HCT116 (cell line): Measurements from ENCODE around the gene PBX3. TPM values are rescaled to one million over a fixed set of nuclear protein-coding genes. Genes with fewer than 3 reads are reported as not detected.

Source experiments
- ATAC-seq: fragments of 200-7000 bp; cut with Tn5 transposase; 2 replicates; pipeline ENCODE4 v1.9.1; 2020; ENCODE audit warnings: mild to moderate bottlenecking, moderate library complexity
- BruUV-seq: library from RNA; stranded (reverse); fragments of 400-500 nt; replicated peaks from 2 replicates; lab custom pipeline; 2021; lab: Mats Ljungman, UMichigan
- CTCF ChIA-PET: fragments of 300-600 bp; sonication (Branson Sonifier 250); formaldehyde crosslinking; loops from one replicate; lab custom pipeline; 2021; ENCODE audit warnings: antibody characterized with exemption; lab: Charles Lee
- POLR2A ChIA-PET: fragments of 300-600, 350-600 bp; sonication (Branson Sonifier 250); formaldehyde crosslinking; loops from one replicate; lab custom pipeline; 2021; ENCODE audit warnings: antibody characterized with exemption; lab: Charles Lee
- RAD21 ChIA-PET, 2 experiments: fragments of 300-600 bp; sonication (Branson Sonifier 250); formaldehyde crosslinking; loops; one replicate each; lab custom pipeline; 2023; ENCODE audit warnings: low total read pairs in 2 of 2; ENCODE audit not compliant: uncharacterized antibody in 2 of 2, unreplicated experiment in 2 of 2, low non-redundant PET in 1 of 2; lab: Charles Lee
- DNase-seq: peaks from one replicate; pipeline ENCODE4 v3.0.0-alpha.2; 2010; ENCODE audit warnings: low read depth, low spot score
- H2AFZ ChIP-seq: fragments of 200-600 bp; shearing (Covaris generic), sonication (generic); 2 replicates; pipeline ENCODE4 v1.6.1; 2017; ENCODE audit warnings: low read depth, mixed run types, mixed read lengths, antibody characterized with exemption, low read length; ENCODE audit not compliant: poor library complexity, severe bottlenecking
- H3K27ac ChIP-seq: 2 replicates; pipeline ENCODE4 v1.5.1; 2012; ENCODE audit warnings: low read depth, low read length
- H3K27me3 ChIP-seq: fragments of 200-600 bp; sonication (generic); 2 replicates; pipeline ENCODE4 v1.6.1; 2016; ENCODE audit warnings: mixed run types, low read length, mixed read lengths; ENCODE audit not compliant: insufficient read depth
- H3K36me3 ChIP-seq, 2 experiments: fragments of 200-500 bp in 1 of 2; fragments of 200-600 bp in 1 of 2; sonication (Bioruptor generic) in 1 of 2; sonication (generic) in 1 of 2; 2 replicates each; pipeline versions ENCODE4 v1.5.1 to v1.6.1; 2014 to 2016; ENCODE audit warnings: low read length in 2 of 2, inconsistent platforms in 1 of 2, mixed read lengths in 1 of 2, mixed run types in 1 of 2; ENCODE audit not compliant: insufficient read depth in 2 of 2, control insufficient read depth in 1 of 2
- H3K4me1 ChIP-seq, 2 experiments: fragments of 200-600 bp in 1 of 2; sonication (generic) in 1 of 2; 2 replicates each; pipeline versions ENCODE4 v1.5.1 to v1.6.1; 2012 to 2017; ENCODE audit warnings: low read length in 2 of 2, inconsistent platforms in 1 of 2, mild to moderate bottlenecking in 1 of 2, mixed read lengths in 1 of 2, mixed run types in 1 of 2, moderate library complexity in 1 of 2; ENCODE audit not compliant: insufficient read depth in 2 of 2, control insufficient read depth in 1 of 2
- H3K4me2 ChIP-seq: fragments of 200-600 bp; sonication (generic); 2 replicates; pipeline ENCODE4 v1.6.1; 2017; ENCODE audit warnings: mixed run types, low read length, mixed read lengths
- H3K4me3 ChIP-seq, 2 experiments: fragments of 200-600 bp in 1 of 2; sonication (generic) in 1 of 2; replicated peaks in 1 of 2; 2 replicates each; pipeline ENCODE4 v1.5.1; 2011 to 2016; ENCODE audit warnings: low read length in 2 of 2, control low read depth in 1 of 2, low read depth in 1 of 2, mild to moderate bottlenecking in 1 of 2, mixed read lengths in 1 of 2, mixed run types in 1 of 2
- H3K79me2 ChIP-seq: fragments of 200-600 bp; sonication (generic); 2 replicates; pipeline ENCODE4 v1.6.1; 2017; ENCODE audit warnings: mild to moderate bottlenecking, mixed run types, low read length, moderate library complexity, mixed read lengths; ENCODE audit not compliant: insufficient read depth
- H3K9ac ChIP-seq: fragments of 200-600 bp; sonication (generic); 2 replicates; pipeline ENCODE4 v1.6.1; 2016; ENCODE audit warnings: low read length, mixed read lengths
- H3K9me2 ChIP-seq: fragments of 200-600 bp; sonication (generic), shearing (Covaris generic); 2 replicates; pipeline ENCODE4 v1.6.1; 2017; ENCODE audit warnings: mixed run types, mild to moderate bottlenecking, moderate library complexity; ENCODE audit not compliant: insufficient read depth
- H3K9me3 ChIP-seq, 2 experiments: fragments of 200-500 bp in 1 of 2; fragments of 200-600 bp in 1 of 2; sonication (Bioruptor generic) in 1 of 2; sonication (generic) in 1 of 2; 2 replicates each; pipeline ENCODE4 v1.6.1; 2014 to 2017; ENCODE audit warnings: low read length in 2 of 2, mixed read lengths in 2 of 2, inconsistent platforms in 1 of 2, low read depth in 1 of 2, mild to moderate bottlenecking in 1 of 2, mixed run types in 1 of 2, moderate library complexity in 1 of 2; ENCODE audit not compliant: control insufficient read depth in 1 of 2, insufficient read depth in 1 of 2
- H4K20me1 ChIP-seq: fragments of 200-600 bp; sonication (generic), shearing (Covaris generic); 2 replicates; pipeline ENCODE4 v1.6.1; 2017; ENCODE audit warnings: mixed run types, mild to moderate bottlenecking, moderate library complexity; ENCODE audit not compliant: insufficient read depth
- CEBPB ChIP-seq: IDR thresholded peaks from 2 replicates; pipeline ENCODE4 v1.6.1; 2012; ENCODE audit warnings: low read depth
- EZH2phosphoT487 ChIP-seq: fragments of 200-600 bp; IDR thresholded peaks from 2 replicates; pipeline ENCODE4 v1.6.1; 2018; ENCODE audit warnings: antibody characterized with exemption, borderline replicate concordance
- FOSL1 ChIP-seq: IDR thresholded peaks from 2 replicates; pipeline ENCODE4 v1.6.1; 2012; ENCODE audit warnings: low read depth
- POLR2A ChIP-seq: IDR thresholded peaks from 2 replicates; pipeline ENCODE4 v1.7.0; 2011; ENCODE audit warnings: borderline replicate concordance; ENCODE audit not compliant: insufficient read depth, insufficient read length; ENCODE audit errors: extremely low read depth
- SP1 ChIP-seq: IDR thresholded peaks from 2 replicates; pipeline ENCODE4 v1.6.1; 2012; ENCODE audit warnings: low read depth
- SRF ChIP-seq: IDR thresholded peaks from 2 replicates; pipeline ENCODE4 v1.6.1; 2012; ENCODE audit warnings: low read depth
- ZFX ChIP-seq: fragments of 450-650 bp; IDR thresholded peaks from 2 replicates; pipeline ENCODE4 v1.6.1; 2017
- intact Hi-C: fragments of 100-400 bp; cut with micrococcal nuclease; formaldehyde crosslinking; loops from 2 replicates; pipeline ENCODE4 v1.10.0; 2022
- total RNA-seq: library from RNA; stranded (reverse); gene quantifications from one replicate; pipeline ENCODE4 v1.2.1, GENCODE V29; 2021; ENCODE audit not compliant: unreplicated experiment
- TF ChIP-seq, protein P1 (sequence below): IDR thresholded peaks from 2 replicates; pipeline ENCODE4 v1.6.1; 2012
- TF ChIP-seq, protein P2 (sequence below): IDR thresholded peaks from 2 replicates; pipeline ENCODE4 v1.6.1; 2012; ENCODE audit warnings: low read depth
- TF ChIP-seq, protein P3 (sequence below): IDR thresholded peaks from 2 replicates; pipeline ENCODE4 v1.6.1; 2011; ENCODE audit warnings: mild to moderate bottlenecking, low read length, moderate library complexity; ENCODE audit not compliant: insufficient replicate concordance; ENCODE audit errors: extremely low read depth
- TF ChIP-seq, protein P4 (sequence below): IDR thresholded peaks from 2 replicates; pipeline ENCODE4 v1.6.1; 2012
- TF ChIP-seq, protein P5 (sequence below), 3 experiments: fragments of 200-600 bp in 1 of 3; sonication (generic) in 1 of 3; IDR thresholded peaks in 2 of 3; conservative IDR thresholded peaks in 1 of 3; 2 replicates each; pipeline ENCODE4 v1.5.1; 2012 to 2017; ENCODE audit warnings: low read depth in 2 of 3, low read length in 2 of 3, antibody characterized with exemption in 1 of 3, borderline replicate concordance in 1 of 3, control low read depth in 1 of 3, mild to moderate bottlenecking in 1 of 3, mixed read lengths in 1 of 3, mixed run types in 1 of 3, moderate library complexity in 1 of 3; ENCODE audit not compliant: insufficient read depth in 1 of 3

PBX3 gene
- total RNA-seq, 1 experiment from 2014 or later = 13.5 TPM

DNA sequence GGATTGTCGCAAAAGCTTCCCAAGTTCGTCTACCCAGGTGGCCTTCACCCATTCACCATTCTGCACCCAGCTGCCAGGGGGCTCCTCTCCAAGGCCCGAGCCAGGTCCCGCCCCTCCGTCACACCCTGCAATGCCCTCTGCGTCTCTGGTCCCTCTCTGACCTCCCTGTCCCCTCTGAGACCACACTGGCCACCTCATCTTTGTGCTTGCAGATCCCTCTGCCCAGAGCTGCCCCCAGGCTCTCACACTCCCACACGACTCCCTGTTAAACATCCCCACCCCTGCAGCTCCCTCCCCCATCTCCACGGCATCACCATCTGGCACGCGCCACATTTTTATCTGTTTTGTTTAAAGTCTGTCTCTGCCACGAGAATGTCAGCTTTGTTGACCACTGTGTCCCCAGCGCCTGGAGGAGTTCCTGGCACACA is 243.6 kb downstream of the PBX3 start:
- H3K4me2 ChIP-seq = no peak overlapping the region
- H3K36me3 ChIP-seq = no peaks in the 10 kb centered on the region
- intact Hi-C loops = no loop called here
- BruUV-seq = no TSS peak
- no peak overlapping the region for H3K9ac ChIP-seq
- H3K27me3 ChIP-seq = no peaks in the 10 kb centered on the region
- no peaks in the 10 kb centered on the region for H3K79me2 ChIP-seq
- H2AFZ ChIP-seq = no peak overlapping the region
- no peak for TF ChIP-seq ZFX
- DNase-seq (no peak), ATAC-seq (no peak)
- no peaks in the 10 kb centered on the region for H4K20me1 ChIP-seq
- H3K4me3 ChIP-seq = no peak overlapping the region
- ChIA-PET RAD21 (no interaction called here), POLR2A (no interaction called here), CTCF (no interaction called here)
- H3K9me3 ChIP-seq = no peaks in the 10 kb centered on the region
- no peak overlapping the region for H3K27ac ChIP-seq
- H3K9me2 ChIP-seq = no peaks in the 10 kb centered on the region
- H3K4me1 ChIP-seq = no peaks in the 10 kb centered on the region

DNA sequence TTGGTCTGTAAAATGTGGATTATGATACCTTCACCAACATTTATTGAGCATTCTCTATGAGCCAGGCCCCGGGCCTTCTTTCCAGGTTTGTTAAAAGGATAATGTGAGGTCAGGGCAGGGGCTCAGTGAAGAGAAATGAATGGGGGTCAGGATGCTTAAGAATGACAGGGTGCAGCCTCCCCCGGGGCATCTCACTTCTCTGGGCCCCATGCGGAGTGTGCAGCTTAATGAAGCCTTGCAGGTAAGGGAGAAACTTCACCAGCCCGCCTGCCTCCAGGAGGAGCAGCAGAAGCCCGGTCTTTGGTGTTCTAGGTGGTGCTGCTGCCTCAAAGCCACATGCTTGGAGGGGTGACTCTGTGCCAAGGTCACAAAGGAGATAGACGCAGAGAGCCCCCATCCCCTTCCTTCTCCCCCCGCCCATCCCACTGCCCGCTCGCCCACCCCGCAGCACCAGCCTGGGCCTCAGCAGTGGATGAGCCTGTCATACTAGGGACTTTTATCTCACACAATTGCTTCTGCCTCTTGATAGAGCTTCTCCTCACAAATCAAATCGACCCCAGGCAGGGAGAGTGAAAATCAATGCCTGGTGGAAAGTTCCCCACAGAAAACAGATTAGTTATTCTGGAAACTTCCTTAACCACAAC is 244.8 kb downstream of the PBX3 start:
- no peak overlapping the region for H3K27ac ChIP-seq
- no peaks in the 10 kb centered on the region for H4K20me1 ChIP-seq
- intact Hi-C loops = no loop called here
- no peak for ATAC-seq
- no TSS peak for BruUV-seq
- CTCF ChIA-PET = no interaction called here
- no peaks in the 10 kb centered on the region for H3K4me1 ChIP-seq
- RAD21 ChIA-PET = no interaction called here
- POLR2A ChIA-PET = no interaction called here
- no peak overlapping the region for H2AFZ ChIP-seq
- H3K27me3 ChIP-seq = no peaks in the 10 kb centered on the region
- no peaks in the 10 kb centered on the region for H3K9me2 ChIP-seq
- no peaks in the 10 kb centered on the region for H3K79me2 ChIP-seq
- no peak overlapping the region for H3K4me2 ChIP-seq
- H3K9ac ChIP-seq = no peak overlapping the region
- H3K9me3 ChIP-seq = no peaks in the 10 kb centered on the region
- no peaks in the 10 kb centered on the region for H3K36me3 ChIP-seq
- DNase-seq = no peak
- no peak overlapping the region for H3K4me3 ChIP-seq
- TF ChIP-seq, protein P1, sequence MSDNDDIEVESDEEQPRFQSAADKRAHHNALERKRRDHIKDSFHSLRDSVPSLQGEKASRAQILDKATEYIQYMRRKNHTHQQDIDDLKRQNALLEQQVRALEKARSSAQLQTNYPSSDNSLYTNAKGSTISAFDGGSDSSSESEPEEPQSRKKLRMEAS = no peak
- TF ChIP-seq POLR2A = no peak
- TF ChIP-seq SP1 = no peak
- TF ChIP-seq, protein P2, sequence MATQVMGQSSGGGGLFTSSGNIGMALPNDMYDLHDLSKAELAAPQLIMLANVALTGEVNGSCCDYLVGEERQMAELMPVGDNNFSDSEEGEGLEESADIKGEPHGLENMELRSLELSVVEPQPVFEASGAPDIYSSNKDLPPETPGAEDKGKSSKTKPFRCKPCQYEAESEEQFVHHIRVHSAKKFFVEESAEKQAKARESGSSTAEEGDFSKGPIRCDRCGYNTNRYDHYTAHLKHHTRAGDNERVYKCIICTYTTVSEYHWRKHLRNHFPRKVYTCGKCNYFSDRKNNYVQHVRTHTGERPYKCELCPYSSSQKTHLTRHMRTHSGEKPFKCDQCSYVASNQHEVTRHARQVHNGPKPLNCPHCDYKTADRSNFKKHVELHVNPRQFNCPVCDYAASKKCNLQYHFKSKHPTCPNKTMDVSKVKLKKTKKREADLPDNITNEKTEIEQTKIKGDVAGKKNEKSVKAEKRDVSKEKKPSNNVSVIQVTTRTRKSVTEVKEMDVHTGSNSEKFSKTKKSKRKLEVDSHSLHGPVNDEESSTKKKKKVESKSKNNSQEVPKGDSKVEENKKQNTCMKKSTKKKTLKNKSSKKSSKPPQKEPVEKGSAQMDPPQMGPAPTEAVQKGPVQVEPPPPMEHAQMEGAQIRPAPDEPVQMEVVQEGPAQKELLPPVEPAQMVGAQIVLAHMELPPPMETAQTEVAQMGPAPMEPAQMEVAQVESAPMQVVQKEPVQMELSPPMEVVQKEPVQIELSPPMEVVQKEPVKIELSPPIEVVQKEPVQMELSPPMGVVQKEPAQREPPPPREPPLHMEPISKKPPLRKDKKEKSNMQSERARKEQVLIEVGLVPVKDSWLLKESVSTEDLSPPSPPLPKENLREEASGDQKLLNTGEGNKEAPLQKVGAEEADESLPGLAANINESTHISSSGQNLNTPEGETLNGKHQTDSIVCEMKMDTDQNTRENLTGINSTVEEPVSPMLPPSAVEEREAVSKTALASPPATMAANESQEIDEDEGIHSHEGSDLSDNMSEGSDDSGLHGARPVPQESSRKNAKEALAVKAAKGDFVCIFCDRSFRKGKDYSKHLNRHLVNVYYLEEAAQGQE = no peak
- TF ChIP-seq CEBPB = no peak
- TF ChIP-seq EZH2phosphoT487 = no peak
- TF ChIP-seq, protein P3, sequence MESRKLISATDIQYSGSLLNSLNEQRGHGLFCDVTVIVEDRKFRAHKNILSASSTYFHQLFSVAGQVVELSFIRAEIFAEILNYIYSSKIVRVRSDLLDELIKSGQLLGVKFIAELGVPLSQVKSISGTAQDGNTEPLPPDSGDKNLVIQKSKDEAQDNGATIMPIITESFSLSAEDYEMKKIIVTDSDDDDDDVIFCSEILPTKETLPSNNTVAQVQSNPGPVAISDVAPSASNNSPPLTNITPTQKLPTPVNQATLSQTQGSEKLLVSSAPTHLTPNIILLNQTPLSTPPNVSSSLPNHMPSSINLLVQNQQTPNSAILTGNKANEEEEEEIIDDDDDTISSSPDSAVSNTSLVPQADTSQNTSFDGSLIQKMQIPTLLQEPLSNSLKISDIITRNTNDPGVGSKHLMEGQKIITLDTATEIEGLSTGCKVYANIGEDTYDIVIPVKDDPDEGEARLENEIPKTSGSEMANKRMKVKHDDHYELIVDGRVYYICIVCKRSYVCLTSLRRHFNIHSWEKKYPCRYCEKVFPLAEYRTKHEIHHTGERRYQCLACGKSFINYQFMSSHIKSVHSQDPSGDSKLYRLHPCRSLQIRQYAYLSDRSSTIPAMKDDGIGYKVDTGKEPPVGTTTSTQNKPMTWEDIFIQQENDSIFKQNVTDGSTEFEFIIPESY = no peak
- TF ChIP-seq ZFX = no peak
- TF ChIP-seq, protein P4, sequence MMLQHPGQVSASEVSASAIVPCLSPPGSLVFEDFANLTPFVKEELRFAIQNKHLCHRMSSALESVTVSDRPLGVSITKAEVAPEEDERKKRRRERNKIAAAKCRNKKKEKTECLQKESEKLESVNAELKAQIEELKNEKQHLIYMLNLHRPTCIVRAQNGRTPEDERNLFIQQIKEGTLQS = no peak
- TF ChIP-seq FOSL1 = no peak
- TF ChIP-seq, protein P5, sequence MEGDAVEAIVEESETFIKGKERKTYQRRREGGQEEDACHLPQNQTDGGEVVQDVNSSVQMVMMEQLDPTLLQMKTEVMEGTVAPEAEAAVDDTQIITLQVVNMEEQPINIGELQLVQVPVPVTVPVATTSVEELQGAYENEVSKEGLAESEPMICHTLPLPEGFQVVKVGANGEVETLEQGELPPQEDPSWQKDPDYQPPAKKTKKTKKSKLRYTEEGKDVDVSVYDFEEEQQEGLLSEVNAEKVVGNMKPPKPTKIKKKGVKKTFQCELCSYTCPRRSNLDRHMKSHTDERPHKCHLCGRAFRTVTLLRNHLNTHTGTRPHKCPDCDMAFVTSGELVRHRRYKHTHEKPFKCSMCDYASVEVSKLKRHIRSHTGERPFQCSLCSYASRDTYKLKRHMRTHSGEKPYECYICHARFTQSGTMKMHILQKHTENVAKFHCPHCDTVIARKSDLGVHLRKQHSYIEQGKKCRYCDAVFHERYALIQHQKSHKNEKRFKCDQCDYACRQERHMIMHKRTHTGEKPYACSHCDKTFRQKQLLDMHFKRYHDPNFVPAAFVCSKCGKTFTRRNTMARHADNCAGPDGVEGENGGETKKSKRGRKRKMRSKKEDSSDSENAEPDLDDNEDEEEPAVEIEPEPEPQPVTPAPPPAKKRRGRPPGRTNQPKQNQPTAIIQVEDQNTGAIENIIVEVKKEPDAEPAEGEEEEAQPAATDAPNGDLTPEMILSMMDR (IDR thresholded peaks at IDR 0.05 in 2 of 3, conservative IDR thresholded peaks at IDR 0.05 in 1 of 3; ENCODE audit: borderline replicate concordance in 1 of 3, insufficient read depth in 1 of 3, low read depth in 2 of 3, low read length in 2 of 3) = no peak
- TF ChIP-seq SRF = no peak
